Measurements from ENCODE around the gene DCLK1.

GRCh38 chr13:36057547-36057946, 73.6 kb downstream of the DCLK1 start:
- TF ChIP-seq CTCF (conservative IDR thresholded peaks at IDR 0.05) = no peak
- no peak for TF ChIP-seq EZH2 (IDR thresholded peaks at IDR 0.05; ENCODE audit: low read depth)
